Activated CD8-positive, alpha-beta memory T cell treated with anti-CD3 and anti-CD28 coated beads for 24 hours (primary cell): ENCODE results near the gene PPP1R13B.
"Not testable (repeated sequence)": the region's sequence is repeated elsewhere in the genome, so short reads cannot be mapped to it uniquely, and the experiment has no call there.

Source experiments
- DNase-seq: peaks from one replicate; pipeline ENCODE4 v3.0.0-alpha.2; 2020

PPP1R13B gene

GRCh38 chr14:103695296-103696069 lies 151.9 kb downstream of the PPP1R13B start:
- DNase-seq, result no peak

GRCh38 chr14:103694572-103695026 lies 152.8 kb downstream of the PPP1R13B start:
- no peak for DNase-seq

- no peak for DNase-seq
These were observed 153.9 kb downstream of the PPP1R13B start for GRCh38 chr14:103693515-103693914.

DNA sequence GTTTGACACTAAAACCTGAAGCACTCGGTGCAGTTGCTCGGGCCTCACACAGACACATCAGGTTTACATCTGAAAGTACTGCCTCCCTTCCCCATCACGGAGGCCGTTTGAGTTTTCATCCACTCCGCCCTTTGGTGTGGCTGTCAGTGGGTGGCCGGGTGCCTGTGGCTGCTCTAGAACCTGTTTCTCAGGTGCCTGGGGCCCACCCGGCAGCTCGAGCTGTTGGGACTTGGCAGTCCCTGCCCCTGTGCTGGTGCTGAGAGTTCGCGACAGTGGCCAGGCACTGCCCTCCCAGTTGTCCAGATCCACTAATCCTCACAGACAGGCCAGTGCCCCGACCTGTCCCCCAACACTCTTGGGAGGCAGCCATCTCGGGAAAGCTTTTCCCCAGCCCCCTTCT lies 154.5 kb downstream of the PPP1R13B start:
- DNase-seq, result no peak

- DNase-seq, result no peak
These were observed 155.2 kb downstream of the PPP1R13B start for GRCh38 chr14:103692159-103692558.

GRCh38 chr14:103691655-103692054 lies 155.7 kb downstream of the PPP1R13B start:
- not testable (repeated sequence) for DNase-seq

DNA sequence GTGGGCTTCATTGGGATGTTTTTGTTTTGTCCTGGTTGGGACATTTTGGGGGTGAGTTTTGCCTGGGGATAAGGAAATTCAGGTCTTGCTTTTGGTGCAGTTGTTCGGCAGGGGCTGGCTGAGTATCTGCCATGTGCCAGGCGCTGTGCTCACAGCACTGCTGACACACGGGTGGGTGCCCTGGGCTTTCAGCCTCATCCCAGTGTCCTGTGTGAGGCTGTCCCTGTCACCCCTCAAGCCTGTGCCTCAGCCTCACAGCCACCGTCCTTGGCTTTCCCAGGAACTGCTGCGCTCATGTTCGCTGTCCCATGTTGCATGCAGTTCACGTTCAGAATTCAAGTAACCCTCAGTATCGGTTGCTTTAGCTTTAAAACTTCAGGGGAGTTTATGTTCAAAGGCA lies 157.0 kb downstream of the PPP1R13B start:
- no peak for DNase-seq

DNA sequence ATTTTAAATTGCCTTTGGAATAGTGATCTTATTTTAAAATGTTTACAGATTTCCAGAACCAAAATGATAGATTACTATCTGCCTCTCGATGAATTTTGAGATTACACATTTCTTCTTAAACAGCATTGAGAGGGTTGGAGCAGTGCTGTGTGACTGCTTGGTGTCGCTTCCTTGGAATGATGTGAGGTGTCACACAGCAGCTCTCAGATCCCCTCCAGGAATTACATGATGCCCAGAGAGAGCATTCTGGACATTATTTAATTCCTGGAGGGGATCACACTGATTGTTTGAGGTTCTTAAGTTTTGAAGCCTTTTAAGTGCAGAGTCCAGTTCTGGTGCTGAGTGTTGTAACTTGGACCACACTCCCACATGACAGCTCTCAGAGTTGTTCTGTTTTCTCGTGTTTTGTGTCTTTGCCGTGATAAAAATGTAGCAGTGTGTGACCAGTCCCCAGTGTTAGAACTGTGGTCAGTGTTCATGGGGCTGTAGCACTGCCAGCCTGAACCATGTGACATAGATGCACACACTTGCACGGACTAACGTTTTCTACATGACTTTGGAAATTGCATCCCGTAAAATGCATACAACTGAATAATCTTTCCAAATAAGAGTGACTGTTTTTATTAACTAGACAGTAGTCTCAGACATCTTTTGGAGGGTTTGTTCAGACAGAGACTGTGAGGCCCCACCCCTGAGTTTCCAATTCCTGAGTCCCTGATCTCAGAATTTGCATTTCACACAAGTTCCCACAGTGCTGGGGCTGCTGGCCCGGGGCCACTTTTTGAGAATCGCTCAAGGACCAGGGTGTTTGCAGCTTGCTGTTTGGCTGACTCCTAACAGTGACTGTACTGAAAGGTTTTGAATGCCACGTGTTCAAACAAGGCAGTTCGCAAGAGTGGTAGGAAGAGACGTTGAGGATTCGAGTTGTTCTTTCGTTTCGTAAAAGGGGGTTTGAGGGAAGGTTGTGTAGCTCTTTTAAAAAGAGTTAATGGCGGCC lies 158.2 kb downstream of the PPP1R13B start:
- DNase-seq, result no peak

- DNase-seq, result no peak
These were observed 158.9 kb downstream of the PPP1R13B start for GRCh38 chr14:103688441-103688840.

GRCh38 chr14:103687712-103688111 lies 159.7 kb downstream of the PPP1R13B start:
- no peak for DNase-seq

GRCh38 chr14:103686831-103687485 lies 160.4 kb downstream of the PPP1R13B start:
- no peak for DNase-seq

DNA sequence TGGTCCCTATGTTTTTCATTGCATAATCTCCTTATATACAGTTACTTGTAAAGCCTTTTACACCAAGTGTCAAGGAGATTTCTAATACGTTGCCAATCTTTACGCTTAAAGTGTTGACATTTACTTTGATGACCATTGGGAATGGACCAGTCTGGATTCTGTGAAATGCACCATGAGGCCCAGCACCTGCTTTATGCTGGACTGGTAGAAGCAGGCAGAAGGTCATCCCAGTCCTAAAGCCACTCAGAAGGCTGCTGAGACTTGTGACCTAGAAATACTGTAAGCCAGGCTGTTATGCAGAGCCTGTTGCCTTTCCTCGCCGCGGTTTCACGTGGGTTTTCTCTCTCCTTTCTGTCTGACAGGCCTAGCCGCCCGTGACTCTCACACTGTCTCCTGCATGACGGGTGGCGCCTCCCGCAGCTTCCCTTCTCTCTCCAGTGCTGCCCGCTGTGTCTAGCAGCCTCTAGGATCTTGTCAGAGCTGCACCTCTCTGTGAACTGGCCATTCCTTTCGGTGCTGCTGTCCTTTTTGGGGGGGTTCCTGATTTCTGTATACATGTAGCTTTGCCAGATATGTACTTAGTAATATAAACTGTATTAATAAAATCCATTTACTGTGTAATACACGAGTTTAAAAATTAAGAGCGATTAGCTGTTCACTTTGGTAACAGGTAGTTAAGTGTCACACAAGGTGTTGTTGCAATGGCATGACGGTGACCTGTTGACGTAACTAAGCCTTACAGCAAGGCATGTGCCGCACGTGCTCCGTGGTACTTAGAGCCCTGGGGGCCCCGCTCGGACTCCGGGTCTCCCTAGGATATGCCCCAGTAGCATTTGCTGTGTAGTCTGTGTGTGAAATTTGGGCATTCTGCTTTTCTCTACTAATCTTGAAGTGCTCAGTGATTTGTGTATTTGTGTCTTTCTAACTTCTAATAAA lies 161.8 kb downstream of the PPP1R13B start:
- DNase-seq, result no peak

- no peak for DNase-seq
These were observed 162.5 kb downstream of the PPP1R13B start for GRCh38 chr14:103684871-103685270.

DNA sequence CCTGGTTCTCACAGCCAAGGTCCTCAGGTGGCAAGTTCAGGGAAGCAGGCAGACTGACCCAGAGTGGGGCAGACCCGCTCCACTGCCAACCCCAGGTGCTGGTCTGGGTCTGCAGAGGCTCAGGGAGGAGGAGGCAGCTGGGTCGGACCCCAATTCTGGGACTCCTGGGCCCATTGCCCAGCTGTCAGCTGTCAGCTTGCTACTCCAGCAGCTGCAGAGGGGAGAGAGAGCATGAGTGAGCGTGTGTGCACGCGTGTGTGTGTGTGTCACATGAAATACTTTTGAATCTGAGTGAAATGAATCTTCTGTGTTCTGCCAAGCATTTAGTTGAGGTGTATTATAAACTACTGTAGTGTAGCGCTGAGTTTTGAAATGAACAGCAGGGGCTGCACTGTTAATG lies 162.9 kb downstream of the PPP1R13B start:
- DNase-seq, result no peak
